ENCODE data around the gene ZWILCH. TPM values are rescaled to one million over a fixed set of nuclear protein-coding genes. Genes with fewer than 3 reads are reported as not detected.

The ZWILCH gene
- polyA plus RNA-seq (2012; ENCODE audit: insufficient read length, low read depth) = 12.1 TPM

DNA sequence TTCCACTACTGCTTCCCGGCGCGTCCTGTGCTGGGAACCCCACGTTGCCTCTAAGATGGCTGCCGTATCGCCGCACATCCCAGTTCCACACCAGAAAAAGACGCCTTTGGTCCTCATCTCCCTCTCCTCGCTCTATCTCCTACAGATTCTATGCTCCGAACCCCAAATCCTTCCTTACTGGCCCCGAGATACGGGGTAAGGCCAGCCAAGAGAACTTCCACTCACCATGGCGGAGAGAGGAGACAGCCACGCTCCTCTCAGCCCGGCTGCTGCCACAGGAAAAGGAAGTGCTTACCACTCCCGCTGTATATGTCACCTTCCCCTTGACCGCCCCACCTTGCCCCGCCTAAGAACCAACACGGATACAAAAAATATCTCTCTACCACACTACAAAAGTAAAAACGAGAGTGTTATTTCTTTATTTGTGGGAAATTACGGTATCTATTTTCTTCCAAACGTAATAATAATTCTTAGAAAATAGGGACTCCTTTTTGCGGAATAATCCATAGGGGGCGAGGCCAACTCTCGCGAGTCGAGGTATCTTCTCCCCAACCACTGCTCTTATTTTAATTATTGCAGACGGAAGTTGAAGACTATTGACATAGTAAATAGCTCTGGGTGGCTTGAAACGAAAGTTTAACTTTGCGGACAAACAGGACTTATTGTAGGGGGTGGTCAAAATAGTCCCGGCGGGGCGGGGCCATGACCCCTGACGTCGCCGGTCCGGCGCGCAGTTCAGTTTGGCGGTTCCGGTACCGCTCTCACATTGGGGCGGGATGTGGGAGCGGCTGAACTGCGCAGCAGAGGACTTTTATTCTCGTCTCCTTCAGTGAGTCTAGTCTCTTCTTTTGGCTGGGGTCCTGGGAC is at the start of gene ZWILCH, which contains the start of gene RPL4:
Gene ZWILCH, plus strand, starts transcription at position 764 of the 867 bp plus-strand sequence. Its CDS starts 13 bp downstream, at position 777.
Gene RPL4, minus strand, starts transcription at position 293 of the 867 bp plus-strand sequence. Its CDS starts 65 bp downstream, at position 228.
- peak; percentile 84 for TF ChIP-seq POLR2AphosphoS5 (IDR thresholded peaks at IDR 0.05; ENCODE audit: low read depth, low read length)
- peak; percentile 98 for TF ChIP-seq TAF1 (IDR thresholded peaks at IDR 0.05; ENCODE audit: borderline replicate concordance, insufficient read depth, low read length)
- peak; percentile 29 for TF ChIP-seq FOXP2 (optimal IDR thresholded peaks at IDR 0.05; ENCODE audit: borderline replicate concordance, extremely low read depth, extremely low read length, insufficient read depth)
- TF ChIP-seq SIN3A (IDR thresholded peaks at IDR 0.05; ENCODE audit: borderline replicate concordance, insufficient read depth, low read length) = peak; percentile 1; the same call in 1 of the 2 replicates
- TF ChIP-seq, protein P1, sequence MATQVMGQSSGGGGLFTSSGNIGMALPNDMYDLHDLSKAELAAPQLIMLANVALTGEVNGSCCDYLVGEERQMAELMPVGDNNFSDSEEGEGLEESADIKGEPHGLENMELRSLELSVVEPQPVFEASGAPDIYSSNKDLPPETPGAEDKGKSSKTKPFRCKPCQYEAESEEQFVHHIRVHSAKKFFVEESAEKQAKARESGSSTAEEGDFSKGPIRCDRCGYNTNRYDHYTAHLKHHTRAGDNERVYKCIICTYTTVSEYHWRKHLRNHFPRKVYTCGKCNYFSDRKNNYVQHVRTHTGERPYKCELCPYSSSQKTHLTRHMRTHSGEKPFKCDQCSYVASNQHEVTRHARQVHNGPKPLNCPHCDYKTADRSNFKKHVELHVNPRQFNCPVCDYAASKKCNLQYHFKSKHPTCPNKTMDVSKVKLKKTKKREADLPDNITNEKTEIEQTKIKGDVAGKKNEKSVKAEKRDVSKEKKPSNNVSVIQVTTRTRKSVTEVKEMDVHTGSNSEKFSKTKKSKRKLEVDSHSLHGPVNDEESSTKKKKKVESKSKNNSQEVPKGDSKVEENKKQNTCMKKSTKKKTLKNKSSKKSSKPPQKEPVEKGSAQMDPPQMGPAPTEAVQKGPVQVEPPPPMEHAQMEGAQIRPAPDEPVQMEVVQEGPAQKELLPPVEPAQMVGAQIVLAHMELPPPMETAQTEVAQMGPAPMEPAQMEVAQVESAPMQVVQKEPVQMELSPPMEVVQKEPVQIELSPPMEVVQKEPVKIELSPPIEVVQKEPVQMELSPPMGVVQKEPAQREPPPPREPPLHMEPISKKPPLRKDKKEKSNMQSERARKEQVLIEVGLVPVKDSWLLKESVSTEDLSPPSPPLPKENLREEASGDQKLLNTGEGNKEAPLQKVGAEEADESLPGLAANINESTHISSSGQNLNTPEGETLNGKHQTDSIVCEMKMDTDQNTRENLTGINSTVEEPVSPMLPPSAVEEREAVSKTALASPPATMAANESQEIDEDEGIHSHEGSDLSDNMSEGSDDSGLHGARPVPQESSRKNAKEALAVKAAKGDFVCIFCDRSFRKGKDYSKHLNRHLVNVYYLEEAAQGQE (IDR thresholded peaks at IDR 0.05; ENCODE audit: insufficient read depth in 1 of 2, low read depth in 2 of 2, low read length in 2 of 2) = peak; percentile 8 to 70; a peak in 2 of 4 replicates

DNA sequence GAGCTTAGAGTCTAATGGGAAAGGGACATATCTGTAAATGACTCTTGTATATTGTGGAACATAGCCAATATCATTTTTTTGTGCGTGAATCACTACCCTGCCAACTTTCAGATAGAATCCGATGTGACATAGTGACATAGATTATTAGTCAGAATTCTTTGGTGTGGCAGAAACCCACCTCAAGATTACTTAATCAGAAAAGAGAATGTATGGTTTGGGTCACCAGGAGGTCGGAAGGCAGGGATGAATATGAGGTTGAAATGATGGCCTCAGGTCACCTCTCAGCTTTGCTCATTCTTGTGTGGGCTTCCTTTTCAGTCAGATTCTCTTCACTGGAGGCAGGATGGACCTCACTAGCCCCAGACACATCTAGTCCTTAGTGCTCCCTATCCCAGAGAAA is 48.9 kb upstream of the ZWILCH start:
- TF ChIP-seq SIN3A (IDR thresholded peaks at IDR 0.05; ENCODE audit: borderline replicate concordance, insufficient read depth, low read length) = no peak
- TF ChIP-seq, protein P1 (IDR thresholded peaks at IDR 0.05; ENCODE audit: insufficient read depth in 1 of 2, low read depth in 2 of 2, low read length in 2 of 2) = no peak
- TF ChIP-seq POLR2AphosphoS5 (IDR thresholded peaks at IDR 0.05; ENCODE audit: low read depth, low read length) = no peak
- no peak for TF ChIP-seq FOXP2 (optimal IDR thresholded peaks at IDR 0.05; ENCODE audit: borderline replicate concordance, extremely low read depth, extremely low read length, insufficient read depth)
- no peak for TF ChIP-seq TAF1 (IDR thresholded peaks at IDR 0.05; ENCODE audit: borderline replicate concordance, insufficient read depth, low read length)

DNA sequence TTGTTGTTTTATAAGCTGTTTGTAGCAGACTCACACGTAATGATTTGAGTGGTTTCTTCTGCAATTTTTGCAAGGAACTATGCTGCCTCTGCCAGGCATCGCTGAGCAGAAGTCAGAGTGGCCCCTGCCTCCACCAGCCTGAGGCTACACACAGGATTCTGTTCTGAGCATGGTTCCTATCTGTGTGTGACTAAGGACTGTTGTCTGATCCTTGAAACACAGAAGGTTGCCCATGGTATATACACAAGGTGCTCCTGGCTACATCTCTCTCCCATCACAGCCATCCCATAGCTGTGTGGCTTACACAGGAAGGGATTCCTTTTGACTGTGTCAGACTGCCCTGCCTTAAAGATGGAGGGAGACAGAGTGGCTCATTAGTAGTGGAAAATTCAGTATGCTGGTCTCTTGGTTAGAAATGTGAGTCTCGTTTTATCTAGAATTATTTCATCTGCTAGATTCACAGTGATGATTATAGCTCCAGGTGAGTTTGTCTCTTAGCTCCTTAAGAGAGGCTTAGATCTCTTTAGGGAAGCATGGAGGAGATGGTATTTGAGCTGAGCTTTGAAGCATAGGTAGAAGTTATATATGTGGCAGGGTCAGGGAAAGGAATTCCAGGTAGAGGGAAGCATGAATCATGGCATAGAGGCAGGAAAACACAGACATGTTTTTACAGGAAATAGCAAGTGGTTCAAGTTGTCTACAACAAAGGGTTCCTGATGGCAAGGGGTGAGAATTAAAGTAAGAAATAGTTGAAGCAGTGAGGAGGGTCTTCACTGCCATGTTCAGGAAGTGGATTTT is 45.1 kb upstream of the ZWILCH start:
- TF ChIP-seq FOXP2 (optimal IDR thresholded peaks at IDR 0.05; ENCODE audit: borderline replicate concordance, extremely low read depth, extremely low read length, insufficient read depth) = no peak
- TF ChIP-seq POLR2AphosphoS5 (IDR thresholded peaks at IDR 0.05; ENCODE audit: low read depth, low read length) = no peak
- no peak for TF ChIP-seq TAF1 (IDR thresholded peaks at IDR 0.05; ENCODE audit: borderline replicate concordance, insufficient read depth, low read length)
- no peak for TF ChIP-seq SIN3A (IDR thresholded peaks at IDR 0.05; ENCODE audit: borderline replicate concordance, insufficient read depth, low read length)
- TF ChIP-seq, protein P1 (IDR thresholded peaks at IDR 0.05; ENCODE audit: insufficient read depth in 1 of 2, low read depth in 2 of 2, low read length in 2 of 2) = no peak

DNA sequence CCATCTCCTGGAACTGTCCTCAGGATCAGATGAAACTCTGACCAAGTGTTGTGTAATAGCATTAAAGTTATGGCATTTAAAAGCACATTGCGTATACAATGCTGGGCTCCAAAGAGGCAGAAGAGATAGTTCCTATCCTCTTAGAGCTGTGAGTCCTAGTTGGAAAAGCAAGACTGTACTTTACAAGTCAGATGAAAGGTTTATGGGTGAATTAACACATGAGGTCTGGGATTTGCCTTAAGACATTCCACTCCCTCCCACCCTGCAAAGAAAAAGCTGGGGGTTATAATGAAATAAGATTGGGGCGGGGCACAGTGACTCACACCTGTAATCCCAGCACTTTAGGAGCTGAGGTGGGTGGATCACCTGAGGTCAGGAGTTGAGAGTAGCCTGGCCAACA is 43.2 kb upstream of the ZWILCH start:
- TF ChIP-seq TAF1 (IDR thresholded peaks at IDR 0.05; ENCODE audit: borderline replicate concordance, insufficient read depth, low read length) (no peak), SIN3A (IDR thresholded peaks at IDR 0.05; ENCODE audit: borderline replicate concordance, insufficient read depth, low read length) (no peak), FOXP2 (optimal IDR thresholded peaks at IDR 0.05; ENCODE audit: borderline replicate concordance, extremely low read depth, extremely low read length, insufficient read depth) (no peak), POLR2AphosphoS5 (IDR thresholded peaks at IDR 0.05; ENCODE audit: low read depth, low read length) (no peak)
- TF ChIP-seq, protein P1 (IDR thresholded peaks at IDR 0.05; ENCODE audit: insufficient read depth in 1 of 2, low read depth in 2 of 2, low read length in 2 of 2) = no peak
